ENCODE results near the gene DNAJC16.

GRCh38 chr1:15531003-15531402 lies 4.4 kb downstream of the DNAJC16 start:
- TF ChIP-seq POLR2A (IDR thresholded peaks at IDR 0.05) = no peak
- TF ChIP-seq CTCF (IDR thresholded peaks at IDR 0.05) = no peak
